Natural killer cell treated with Interleukin-12 subunit alpha and Interleukin-12 subunit beta and Interleukin-15 and Interleukin-18, amount 100 ng/mL, for 72 hours (primary cell): ENCODE data around the gene RXRG. TPM values are rescaled to one million over a fixed set of nuclear protein-coding genes. Genes with fewer than 3 reads are reported as not detected.

ENCODE experiments used
- ATAC-seq, 2 donors: fragments of 150-1000 bp; cut with Tn5 transposase in 1 of 2; sonication (Bioruptor Pico), chemical (Tn5 transposase) in 1 of 2; 2 replicates each; pipeline ENCODE4 v1.10.0; 2021
- DNase-seq: peaks from one replicate; pipeline ENCODE4 v3.0.0; 2022; ENCODE audit warnings: low spot score
- H3K27ac Mint-ChIP-seq, 2 donors: 1 replicate in 1 of 2; 2 replicates in 1 of 2; pipeline ENCODE4 v1.8.0; 2022; ENCODE audit warnings: mixed read lengths in 2 of 2, mild to moderate bottlenecking in 1 of 2, moderate library complexity in 1 of 2
- H3K27me3 Mint-ChIP-seq, 2 donors: 1 replicate in 1 of 2; 2 replicates in 1 of 2; pipeline ENCODE4 v1.8.0; 2022; ENCODE audit warnings: mixed read lengths in 2 of 2
- H3K36me3 Mint-ChIP-seq: one replicate; pipeline ENCODE4 v1.8.0; 2022; ENCODE audit warnings: mixed read lengths
- H3K4me1 Mint-ChIP-seq, 2 donors: 1 replicate in 1 of 2; 2 replicates in 1 of 2; pipeline ENCODE4 v1.8.0; 2022; ENCODE audit warnings: low read depth in 2 of 2, mixed read lengths in 2 of 2, mild to moderate bottlenecking in 1 of 2
- H3K4me3 Mint-ChIP-seq: one replicate; pipeline ENCODE4 v1.8.0; 2022; ENCODE audit warnings: mixed read lengths
- H3K9me3 Mint-ChIP-seq: 2 replicates; pipeline ENCODE4 v1.8.0; 2022; ENCODE audit warnings: mixed read lengths
- total RNA-seq, 2 donors: library from RNA; stranded (reverse); gene quantifications; one replicate each; pipeline ENCODE4 v1.2.3, GENCODE V29; 2022

RXRG gene
- not detected for total RNA-seq

DNA sequence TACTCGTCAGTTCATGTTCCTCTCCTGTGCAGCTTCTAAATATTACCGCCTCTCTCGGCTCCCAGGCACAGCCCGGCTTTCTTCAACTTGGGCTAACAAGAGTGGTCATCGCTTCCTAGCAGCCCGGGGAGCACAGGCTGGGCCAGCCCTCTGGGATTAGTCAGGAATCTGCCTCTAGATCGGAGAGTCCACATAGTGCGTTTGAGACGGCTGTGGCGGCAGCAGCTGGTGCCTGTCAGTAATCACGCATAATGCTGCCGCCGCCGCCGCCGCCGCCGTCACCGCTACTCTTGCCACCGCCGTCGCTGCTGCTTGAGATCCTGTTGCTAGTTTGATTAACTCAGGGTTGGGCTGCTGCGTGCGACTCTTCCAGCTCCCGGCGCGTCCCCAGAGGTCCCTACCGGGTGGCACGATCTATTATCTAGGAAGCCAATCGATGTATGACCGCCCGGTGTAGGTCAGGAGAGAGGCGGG lies at the start of gene RXRG:
Gene RXRG, minus strand, starts transcription at position 230 of the 474 bp plus-strand sequence. CDS start 233 bp downstream, outside the sequence.
- no peak within 1 kb of the TSS for H3K4me3 Mint-ChIP-seq
- H3K4me1 Mint-ChIP-seq, result no peaks in the 10 kb centered on the region
- ATAC-seq (no peak), DNase-seq (no peak)
- H3K36me3 Mint-ChIP-seq, result peaks cover 4% of the 10 kb centered on the region
- peaks cover 4 to 39% of the 10 kb centered on the region in 2 donors for H3K27me3 Mint-ChIP-seq
- no peak within 1 kb of the TSS for H3K27ac Mint-ChIP-seq
- H3K9me3 Mint-ChIP-seq, result no peaks in the 10 kb centered on the region

DNA sequence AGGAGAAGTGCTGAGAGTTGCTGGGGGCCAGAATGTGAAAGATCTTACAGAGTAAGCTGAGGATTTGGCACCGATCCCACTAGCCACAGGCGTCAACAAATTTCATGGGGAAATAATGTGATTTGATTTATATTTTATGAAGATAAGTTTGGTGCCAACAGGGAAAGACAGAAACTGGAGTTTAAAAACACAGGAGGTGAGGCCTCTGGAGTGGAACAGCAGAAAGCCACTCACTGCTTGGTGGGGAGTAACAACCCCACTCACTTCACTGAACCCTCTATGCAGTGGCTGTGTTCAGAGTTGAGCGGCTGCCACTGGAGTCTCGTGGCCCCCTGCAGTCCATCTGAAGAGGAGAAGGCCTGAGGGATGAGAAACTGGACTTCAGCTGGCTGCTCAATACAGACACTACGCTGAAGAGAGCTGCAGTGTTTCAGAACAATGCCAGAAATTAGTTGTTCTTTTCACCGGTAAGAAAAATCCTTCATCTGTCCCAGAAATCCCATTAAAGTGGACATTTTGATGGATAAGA lies 48.0 kb upstream of the RXRG start:
- Mint-ChIP-seq H3K27me3 (peaks cover 17 to 22% of the 10 kb centered on the region in 2 donors), H3K4me3 (no peak overlapping the region), H3K9me3 (no peaks in the 10 kb centered on the region), H3K4me1 (no peaks in the 10 kb centered on the region), H3K27ac (no peak overlapping the region), H3K36me3 (no peaks in the 10 kb centered on the region)
- DNase-seq (no peak), ATAC-seq (no peak)

DNA sequence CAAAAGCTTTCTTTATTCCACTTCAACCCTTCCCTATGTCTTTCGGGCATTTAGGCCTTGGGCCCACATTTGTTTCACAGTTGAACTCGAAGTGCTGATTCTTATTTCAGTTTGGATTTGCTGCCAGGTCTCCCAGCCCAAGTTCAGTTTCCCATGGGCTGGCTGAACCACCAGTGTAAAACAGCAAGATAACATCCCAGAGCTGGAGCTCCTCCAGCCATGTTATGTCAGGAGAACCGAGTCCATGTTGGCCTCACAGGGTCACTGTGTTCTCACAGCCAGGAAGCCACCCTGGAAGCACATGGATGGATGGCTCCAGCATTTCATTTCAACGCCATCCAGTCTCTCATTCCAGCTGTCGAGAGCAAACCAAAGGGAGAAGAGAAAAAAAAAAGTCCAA lies 45.2 kb upstream of the RXRG start:
- Mint-ChIP-seq H3K36me3 (no peaks in the 10 kb centered on the region), H3K27ac (no peak overlapping the region), H3K27me3 (peaks cover 28 to 39% of the 10 kb centered on the region in 2 donors), H3K4me3 (no peak overlapping the region), H3K4me1 (no peaks in the 10 kb centered on the region), H3K9me3 (no peaks in the 10 kb centered on the region)
- DNase-seq (no peak), ATAC-seq (no peak)

- no peaks in the 10 kb centered on the region for H3K9me3 Mint-ChIP-seq
- no peak overlapping the region for H3K27ac Mint-ChIP-seq
- peaks cover 26 to 30% of the 10 kb centered on the region in 2 donors for H3K27me3 Mint-ChIP-seq
- no peaks in the 10 kb centered on the region for H3K36me3 Mint-ChIP-seq
- DNase-seq (no peak), ATAC-seq (no peak)
- no peak overlapping the region for H3K4me3 Mint-ChIP-seq
- H3K4me1 Mint-ChIP-seq, result no peaks in the 10 kb centered on the region
Measured at GRCh38 chr1:165487921-165488320, 43.0 kb upstream of the RXRG start.

- H3K36me3 Mint-ChIP-seq, result no peaks in the 10 kb centered on the region
- H3K9me3 Mint-ChIP-seq, result no peaks in the 10 kb centered on the region
- ATAC-seq (no peak), DNase-seq (no peak)
- H3K27me3 Mint-ChIP-seq, result peaks cover 30% of the 10 kb centered on the region in 2 donors
- H3K4me1 Mint-ChIP-seq, result peaks cover 5 to 7% of the 10 kb centered on the region in 2 donors
- H3K4me3 Mint-ChIP-seq, result no peak overlapping the region
- no peak overlapping the region for H3K27ac Mint-ChIP-seq
Measured at GRCh38 chr1:165486663-165487062, 41.7 kb upstream of the RXRG start.

DNA sequence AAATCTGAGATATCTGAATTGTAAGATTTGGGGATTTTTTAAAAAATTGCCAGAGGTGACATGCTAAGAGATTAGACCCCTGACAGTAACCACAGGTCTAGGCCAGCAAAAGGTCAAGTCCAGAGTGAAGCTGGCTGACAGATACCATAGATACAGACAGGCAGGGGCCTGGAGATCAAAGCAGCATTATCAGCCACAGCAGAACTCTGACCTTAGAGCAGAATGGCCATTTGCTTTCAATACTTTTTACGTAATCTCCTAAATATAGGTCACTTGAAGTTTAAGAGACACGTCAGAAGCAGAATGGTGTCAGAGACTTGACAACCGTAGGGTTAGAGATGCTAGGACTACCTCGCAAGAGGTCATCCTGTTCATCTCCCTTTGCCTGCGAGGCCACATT lies 40.8 kb upstream of the RXRG start:
- no peak overlapping the region for H3K27ac Mint-ChIP-seq
- no peak for ATAC-seq

GRCh38 chr1:165484532-165484931 lies 39.6 kb upstream of the RXRG start:
- DNase-seq (no peak), ATAC-seq (no peak)
- H3K4me1 Mint-ChIP-seq, result peaks cover 5 to 7% of the 10 kb centered on the region in 2 donors
- H3K36me3 Mint-ChIP-seq, result no peaks in the 10 kb centered on the region
- H3K27me3 Mint-ChIP-seq, result peaks cover 23 to 35% of the 10 kb centered on the region in 2 donors
- no peaks in the 10 kb centered on the region for H3K9me3 Mint-ChIP-seq
- H3K4me3 Mint-ChIP-seq, result no peak overlapping the region
- no peak overlapping the region for H3K27ac Mint-ChIP-seq

More for the DNA sequence above, 40.8 kb upstream of the RXRG start:
- Mint-ChIP-seq H3K4me1 (peaks cover 5 to 7% of the 10 kb centered on the region in 2 donors), H3K9me3 (no peaks in the 10 kb centered on the region), H3K4me3 (no peak overlapping the region), H3K27me3 (peaks cover 23 to 32% of the 10 kb centered on the region in 2 donors), H3K36me3 (no peaks in the 10 kb centered on the region)
- DNase-seq, result no peak

GRCh38 chr1:165483412-165483811 lies 38.5 kb upstream of the RXRG start:
- no peak overlapping the region for H3K4me3 Mint-ChIP-seq
- peaks cover 5 to 7% of the 10 kb centered on the region in 2 donors for H3K4me1 Mint-ChIP-seq
- no peak for DNase-seq
- H3K36me3 Mint-ChIP-seq, result no peaks in the 10 kb centered on the region
- no peak overlapping the region for H3K27ac Mint-ChIP-seq
- ATAC-seq, result no peak
- no peaks in the 10 kb centered on the region for H3K9me3 Mint-ChIP-seq
- peaks cover 23 to 38% of the 10 kb centered on the region in 2 donors for H3K27me3 Mint-ChIP-seq

GRCh38 chr1:165481820-165482532 lies 37.0 kb upstream of the RXRG start:
- Mint-ChIP-seq H3K9me3 (no peaks in the 10 kb centered on the region), H3K27me3 (peaks cover 20 to 34% of the 10 kb centered on the region in 2 donors), H3K4me1 (peaks cover 5 to 7% of the 10 kb centered on the region in 2 donors), H3K36me3 (no peaks in the 10 kb centered on the region), H3K27ac (no peak overlapping the region), H3K4me3 (no peak overlapping the region)
- ATAC-seq (no peak), DNase-seq (no peak)

- ATAC-seq (no peak), DNase-seq (no peak)
- H3K36me3 Mint-ChIP-seq, result no peaks in the 10 kb centered on the region
- H3K27me3 Mint-ChIP-seq, result peaks cover 10 to 25% of the 10 kb centered on the region in 2 donors
- no peak overlapping the region for H3K4me3 Mint-ChIP-seq
- no peaks in the 10 kb centered on the region for H3K4me1 Mint-ChIP-seq
- no peaks in the 10 kb centered on the region for H3K9me3 Mint-ChIP-seq
- H3K27ac Mint-ChIP-seq, result no peak overlapping the region
Measured at GRCh38 chr1:165476776-165477175, 31.9 kb upstream of the RXRG start.

DNA sequence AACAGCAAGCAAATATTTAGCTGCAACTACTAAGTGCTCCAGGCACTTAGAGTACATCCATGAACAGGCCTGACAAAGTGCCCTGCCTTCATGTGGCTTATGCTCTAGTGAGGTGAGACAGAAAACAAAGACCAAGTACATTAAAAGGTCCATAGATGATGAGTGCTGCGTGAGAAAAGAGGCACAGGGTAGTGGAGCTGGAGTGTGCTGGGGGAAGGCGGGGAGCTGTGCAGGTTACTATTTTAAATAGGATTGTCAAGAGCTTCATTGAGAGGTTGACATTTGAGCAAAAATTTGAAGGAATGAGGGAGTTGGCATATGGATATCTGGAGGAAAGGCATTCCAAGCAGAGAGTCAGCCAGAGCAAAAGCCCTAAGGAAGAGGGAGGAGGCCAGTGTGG lies 29.3 kb upstream of the RXRG start:
- DNase-seq (no peak), ATAC-seq (no peak)
- no peaks in the 10 kb centered on the region for H3K9me3 Mint-ChIP-seq
- no peak overlapping the region for H3K27ac Mint-ChIP-seq
- no peak overlapping the region for H3K4me3 Mint-ChIP-seq
- H3K36me3 Mint-ChIP-seq, result no peaks in the 10 kb centered on the region
- no peaks in the 10 kb centered on the region for H3K4me1 Mint-ChIP-seq
- H3K27me3 Mint-ChIP-seq, result peaks cover 20 to 31% of the 10 kb centered on the region in 2 donors

GRCh38 chr1:165473081-165473480 lies 28.2 kb upstream of the RXRG start:
- Mint-ChIP-seq H3K36me3 (no peaks in the 10 kb centered on the region), H3K4me1 (no peaks in the 10 kb centered on the region), H3K27ac (no peak overlapping the region), H3K9me3 (no peaks in the 10 kb centered on the region), H3K4me3 (no peak overlapping the region), H3K27me3 (peaks cover 22 to 34% of the 10 kb centered on the region in 2 donors)
- DNase-seq, result no peak
- no peak for ATAC-seq

DNA sequence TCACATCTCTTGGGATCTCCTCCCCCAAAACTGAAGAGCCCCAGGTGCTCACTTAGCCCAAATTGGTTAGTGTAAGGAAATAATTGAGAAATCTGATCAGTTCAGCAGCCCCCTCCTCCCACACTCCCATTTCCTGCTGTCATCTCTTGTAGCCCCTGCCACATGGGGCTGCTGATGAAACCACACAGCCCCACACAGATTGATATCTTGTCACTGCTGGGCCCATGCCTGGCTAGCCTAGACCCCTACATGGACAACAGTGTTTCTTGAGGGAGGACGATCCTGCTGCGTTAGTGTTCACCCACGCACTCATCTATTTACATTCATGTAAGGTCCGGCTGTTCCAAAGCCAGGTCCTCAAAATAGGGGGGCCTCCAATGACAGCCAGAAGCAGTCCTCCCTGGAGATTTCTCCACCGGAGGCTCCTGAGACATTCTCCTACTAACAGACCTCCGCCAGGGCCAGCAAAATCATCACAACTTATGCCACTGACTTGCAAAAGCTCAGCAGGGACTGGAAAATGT lies 23.9 kb upstream of the RXRG start:
- Mint-ChIP-seq H3K4me1 (no peaks in the 10 kb centered on the region), H3K9me3 (no peaks in the 10 kb centered on the region), H3K27me3 (peaks cover 25 to 53% of the 10 kb centered on the region in 2 donors), H3K36me3 (no peaks in the 10 kb centered on the region), H3K4me3 (no peak overlapping the region), H3K27ac (no peak overlapping the region)
- no peak for ATAC-seq
- no peak for DNase-seq

DNA sequence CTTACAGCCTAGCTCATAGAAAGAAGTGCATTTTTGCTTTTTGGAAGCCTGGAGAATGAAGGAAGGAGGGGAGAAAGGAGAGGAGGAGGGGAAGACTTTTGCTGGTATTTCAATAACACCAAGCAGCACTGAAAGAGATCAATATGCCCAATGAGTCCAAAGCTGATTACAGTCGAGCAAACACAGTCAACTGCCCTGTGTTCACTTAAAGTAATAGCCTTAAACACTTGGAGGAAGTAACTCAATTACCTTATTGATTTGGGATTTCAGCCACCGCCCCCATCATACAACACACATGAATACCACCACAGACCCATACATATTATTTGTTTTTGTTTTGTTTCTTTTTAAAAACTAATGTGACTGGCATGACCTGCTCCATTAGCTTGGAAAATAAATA lies 23.3 kb upstream of the RXRG start:
- Mint-ChIP-seq H3K27ac (no peak overlapping the region), H3K36me3 (no peaks in the 10 kb centered on the region), H3K9me3 (no peaks in the 10 kb centered on the region), H3K4me1 (no peaks in the 10 kb centered on the region), H3K27me3 (peaks cover 25 to 53% of the 10 kb centered on the region in 2 donors), H3K4me3 (no peak overlapping the region)
- ATAC-seq (no peak), DNase-seq (no peak)
